ENCODE measurements around the gene RAC2.

Gene RAC2

DNA sequence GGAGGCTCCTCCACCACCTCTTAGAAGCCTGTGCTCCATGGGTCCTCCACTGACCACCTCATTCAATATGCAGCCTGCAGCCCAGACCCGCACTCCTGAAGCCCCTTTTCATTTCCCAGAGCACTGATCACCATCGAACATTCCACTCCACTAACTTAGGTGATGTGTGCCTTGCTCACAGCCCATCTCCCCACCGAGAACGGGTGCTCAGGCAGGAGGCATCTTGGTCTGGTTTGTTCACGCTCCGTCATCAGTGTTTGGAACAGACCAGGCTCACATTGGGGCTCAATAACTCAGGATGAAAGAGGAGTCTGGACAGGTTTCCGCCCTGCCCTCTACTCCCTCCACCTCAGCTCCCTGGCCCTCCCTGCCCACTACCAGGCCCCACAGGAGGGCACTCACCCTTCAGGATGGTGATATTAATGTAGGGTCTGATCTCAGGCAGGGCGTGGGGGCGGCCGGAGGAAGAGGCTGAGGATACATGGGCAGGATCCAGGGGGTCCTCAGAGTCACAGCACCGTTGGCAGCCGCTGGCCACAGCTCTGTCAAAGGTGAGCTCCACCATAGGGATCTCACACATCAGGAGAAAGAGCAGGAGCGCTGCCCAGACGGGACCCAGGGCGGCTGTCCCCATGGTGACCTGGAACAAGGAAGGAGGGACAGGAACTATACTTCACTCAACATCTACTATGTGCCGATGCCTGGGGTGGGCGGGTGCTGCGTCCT lies 59.1 kb downstream of the RAC2 start:
- no peak for DNase-seq

- DNase-seq: no peak
Measured at GRCh38 chr22:37184380-37184755, 59.7 kb downstream of the RAC2 start.

- DNase-seq: no peak
Measured at GRCh38 chr22:37183432-37184379, 60.4 kb downstream of the RAC2 start.

- DNase-seq: no peak
Measured at GRCh38 chr22:37182949-37183245, 61.2 kb downstream of the RAC2 start.

DNA sequence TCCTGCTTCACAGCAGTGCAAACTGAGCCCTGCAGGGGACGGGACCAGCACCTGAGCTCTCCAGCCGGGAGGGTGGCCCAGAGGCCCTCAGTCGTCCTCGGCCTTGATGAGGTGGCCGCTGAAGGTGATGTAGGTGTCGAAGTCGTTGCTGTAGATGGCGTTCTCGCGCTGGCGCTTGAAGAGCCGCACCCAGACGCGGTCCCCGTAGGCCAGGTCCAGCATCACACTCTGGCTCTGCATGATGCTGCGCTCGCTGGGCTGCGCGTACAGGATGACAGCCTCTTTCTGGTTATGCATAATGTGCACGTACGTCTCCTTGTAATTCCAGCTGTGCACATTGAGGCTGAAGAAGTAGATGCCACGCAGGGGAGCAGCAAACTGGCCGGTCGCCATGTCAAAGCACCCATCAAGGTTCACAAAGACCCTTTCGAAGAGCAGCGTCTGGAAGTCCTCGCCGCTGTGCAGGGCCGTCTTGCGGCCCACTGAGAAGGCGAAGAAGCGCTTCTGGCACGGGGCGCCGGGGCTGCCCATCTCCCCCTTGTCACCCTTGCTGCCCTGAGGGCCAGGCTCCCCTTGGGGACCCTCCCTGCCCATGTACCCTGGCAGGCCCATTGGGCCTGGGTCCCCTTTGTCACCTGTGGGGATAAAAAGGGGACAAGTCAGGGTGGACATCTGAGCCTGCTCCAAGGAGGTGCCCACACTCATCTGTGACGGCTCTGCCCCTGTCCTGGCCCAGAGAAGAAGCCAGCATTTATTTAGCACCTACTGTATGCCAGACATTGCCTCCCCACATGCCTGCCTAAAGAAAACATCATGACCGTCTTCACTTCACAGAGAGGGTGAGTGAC lies 61.7 kb downstream of the RAC2 start:
- no peak for DNase-seq

DNA sequence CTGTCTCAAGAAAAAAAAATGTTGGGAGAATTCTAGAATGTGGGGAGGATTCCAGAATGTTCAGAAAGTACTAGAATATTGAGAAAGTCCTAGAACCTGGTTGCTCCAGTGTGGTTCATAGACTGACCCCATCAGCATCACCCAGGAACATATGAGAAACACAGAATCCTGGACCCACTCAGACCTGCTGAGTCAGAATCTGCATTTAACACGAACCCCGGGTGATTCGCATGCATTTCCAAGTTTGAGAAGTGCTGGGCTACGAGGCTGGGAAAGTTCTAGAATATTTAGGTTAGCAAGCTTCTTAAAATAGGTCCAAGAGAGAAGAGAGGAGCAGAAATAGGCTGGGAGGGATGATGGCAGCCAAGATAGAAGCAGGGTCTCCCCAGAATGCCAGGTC lies 62.4 kb downstream of the RAC2 start:
- DNase-seq: no peak

- DNase-seq: no peak
Measured at GRCh38 chr22:37180531-37181231, 63.4 kb downstream of the RAC2 start.

GRCh38 chr22:37179622-37180420 lies 64.2 kb downstream of the RAC2 start:
- no peak for DNase-seq

DNA sequence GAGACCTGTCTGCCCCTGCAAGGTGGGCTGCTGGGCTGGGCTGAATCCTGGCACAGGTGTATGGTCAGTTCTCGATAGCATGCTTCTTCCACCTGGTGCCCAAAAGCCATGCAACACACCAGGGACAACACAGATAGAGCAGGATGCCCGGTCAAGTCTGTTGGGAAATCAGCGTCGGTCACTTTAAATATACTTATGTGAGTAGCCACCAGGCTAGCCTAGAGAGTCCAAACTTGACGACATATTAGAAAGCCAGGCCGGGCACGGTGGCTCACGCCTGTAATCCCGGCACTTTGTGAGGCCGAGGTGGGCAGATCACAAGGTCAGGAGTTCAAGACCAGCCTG lies 65.0 kb downstream of the RAC2 start:
- DNase-seq: no peak

GRCh38 chr22:37178350-37179125 lies 65.5 kb downstream of the RAC2 start:
- DNase-seq: no peak

GRCh38 chr22:37177755-37178154 lies 66.3 kb downstream of the RAC2 start:
- no peak for DNase-seq

DNA sequence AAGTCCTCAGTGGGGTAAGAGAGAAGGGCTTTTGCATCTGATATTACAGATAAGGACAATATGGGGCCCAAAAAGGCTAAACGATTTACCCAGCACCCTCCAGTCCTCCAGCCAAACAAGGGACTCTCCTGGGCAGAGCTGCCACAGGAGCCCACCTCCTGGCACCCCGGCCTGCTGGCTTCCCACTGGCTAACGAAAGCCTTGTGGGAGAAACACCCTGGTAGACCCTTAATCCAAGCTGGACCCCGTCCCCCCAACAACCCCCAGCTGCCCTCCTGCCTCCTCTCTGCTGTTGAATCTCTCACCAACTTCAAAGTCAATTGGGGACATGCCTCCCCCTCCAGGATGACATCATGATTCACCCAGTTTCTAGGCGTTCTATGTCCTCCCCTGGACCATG lies 66.8 kb downstream of the RAC2 start:
- no peak for DNase-seq

GRCh38 chr22:37176464-37177061 lies 67.5 kb downstream of the RAC2 start:
- DNase-seq: no peak

GRCh38 chr22:37175414-37176281 lies 68.4 kb downstream of the RAC2 start:
- DNase-seq: no peak
